HG03025 (cell line): ENCODE results near the gene GPC5.
A peak's percentile ranks its signal among the peaks of the same experiment; 100 is the strongest.
"Not testable (repeated sequence)": the region's sequence is repeated elsewhere in the genome, so short reads cannot be mapped to it uniquely, and the experiment has no call there.

Experiments used
- ATAC-seq: cut with Tn5 transposase; IDR thresholded peaks from one replicate; pipeline ENCODE4 v1.9.1; 2021; ENCODE audit warnings: mild to moderate bottlenecking, moderate library complexity; ENCODE audit not compliant: unreplicated experiment, low FRiP score

Gene GPC5

DNA sequence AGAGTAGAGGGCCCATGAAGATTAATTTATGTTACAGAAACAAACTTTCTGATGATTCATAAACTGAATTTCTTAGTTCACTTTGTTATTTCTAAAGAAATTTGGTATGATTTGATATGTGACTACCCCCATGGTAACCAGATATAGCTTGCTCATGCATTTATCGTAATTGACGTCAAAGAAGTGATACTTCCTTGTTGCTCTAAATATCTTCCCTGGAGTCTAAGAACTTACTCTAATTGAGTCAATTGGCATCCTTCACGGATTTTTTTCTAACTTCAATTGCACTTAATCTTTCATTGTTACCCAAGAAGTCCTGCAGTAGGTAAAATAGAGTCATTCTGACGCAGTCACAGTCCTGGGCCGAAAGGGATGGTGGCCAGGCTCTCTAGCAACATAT is 240.9 kb downstream of the GPC5 start:
- ATAC-seq: no peak

DNA sequence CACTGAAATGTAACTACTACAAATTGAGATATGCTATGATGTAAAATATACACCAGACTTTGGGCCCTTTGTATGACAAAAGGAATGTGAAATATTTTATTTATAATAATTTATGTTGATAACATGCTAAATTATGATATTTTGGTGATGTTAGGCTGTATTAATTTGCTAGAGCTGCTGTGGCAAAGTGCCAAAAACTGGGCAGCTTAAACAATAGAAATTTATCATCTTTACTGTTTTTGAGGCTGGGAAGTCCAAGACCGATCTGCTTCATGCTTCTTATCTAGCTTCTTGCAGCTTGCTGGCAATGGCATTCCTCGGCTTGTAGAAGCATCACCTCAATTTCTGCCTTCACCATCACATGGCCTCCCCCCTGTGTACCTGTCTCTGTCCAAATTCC is 245.0 kb downstream of the GPC5 start:
- no peak for ATAC-seq

DNA sequence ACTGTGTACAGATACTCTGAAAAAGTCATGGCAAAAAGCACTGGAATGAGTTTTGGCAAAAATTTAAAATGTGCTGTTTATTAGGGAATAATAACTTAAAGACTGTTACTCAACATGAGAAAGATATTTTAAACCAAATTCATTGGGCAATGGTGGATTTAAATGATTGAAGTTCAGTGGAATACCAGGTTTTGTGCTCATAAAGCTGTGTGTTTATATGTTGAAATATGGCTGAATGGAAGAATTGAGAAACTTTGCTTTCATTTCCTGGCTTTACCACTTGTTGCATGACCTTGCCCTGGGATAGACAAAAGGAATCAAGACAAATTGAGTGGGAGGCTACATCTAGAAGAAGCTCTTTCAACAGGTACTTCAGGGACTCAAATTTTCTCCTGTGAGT is 246.4 kb downstream of the GPC5 start:
- no peak for ATAC-seq

DNA sequence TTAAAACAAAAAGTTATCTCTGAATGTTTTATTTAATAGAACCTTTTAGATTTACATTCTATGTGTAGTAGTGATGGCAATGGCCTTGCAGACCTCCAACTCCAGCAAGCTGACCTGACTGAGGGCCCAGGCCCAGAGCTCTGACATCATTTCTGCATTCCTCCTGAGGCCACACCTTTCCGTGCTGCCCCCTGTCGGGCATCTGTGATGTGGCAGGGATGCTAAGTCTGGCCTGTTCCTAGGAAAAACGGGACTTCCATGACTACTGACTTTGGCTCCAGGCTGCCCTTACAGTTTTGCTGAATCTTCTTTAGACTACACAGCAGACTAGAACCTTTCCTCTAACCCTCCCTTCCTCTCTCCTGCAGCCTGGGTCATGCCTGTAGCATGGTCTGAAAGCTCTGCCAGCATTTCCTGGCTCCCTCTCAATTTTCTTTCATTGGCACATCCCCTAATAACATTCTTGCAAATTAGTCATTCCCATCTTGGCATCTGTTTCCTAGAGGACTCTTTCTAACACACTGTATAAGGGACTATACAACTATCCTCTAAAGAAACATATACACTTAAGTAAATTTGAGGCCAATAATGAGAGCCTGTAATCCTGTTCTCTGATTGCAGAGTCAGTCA is 249.1 kb downstream of the GPC5 start:
- ATAC-seq: peak; percentile 63

DNA sequence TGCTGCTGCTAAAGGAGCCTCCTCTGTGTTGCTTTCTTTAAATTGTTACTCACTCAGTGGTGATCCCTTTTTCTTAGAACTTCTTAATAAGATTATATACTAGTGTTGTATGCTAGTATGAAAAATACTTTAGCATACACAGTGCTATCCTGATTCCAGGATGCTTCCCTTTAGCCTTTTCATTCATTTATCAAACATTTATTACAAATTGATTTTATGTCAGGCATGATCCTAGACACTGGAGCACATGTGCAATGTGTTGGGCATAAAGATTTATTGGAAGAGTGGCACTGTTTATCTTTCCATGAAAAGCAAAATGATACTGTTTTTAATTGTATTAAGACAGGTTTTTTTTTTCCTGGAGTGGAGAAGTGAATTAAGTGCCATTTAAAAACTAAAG is 249.6 kb downstream of the GPC5 start:
- no peak for ATAC-seq

DNA sequence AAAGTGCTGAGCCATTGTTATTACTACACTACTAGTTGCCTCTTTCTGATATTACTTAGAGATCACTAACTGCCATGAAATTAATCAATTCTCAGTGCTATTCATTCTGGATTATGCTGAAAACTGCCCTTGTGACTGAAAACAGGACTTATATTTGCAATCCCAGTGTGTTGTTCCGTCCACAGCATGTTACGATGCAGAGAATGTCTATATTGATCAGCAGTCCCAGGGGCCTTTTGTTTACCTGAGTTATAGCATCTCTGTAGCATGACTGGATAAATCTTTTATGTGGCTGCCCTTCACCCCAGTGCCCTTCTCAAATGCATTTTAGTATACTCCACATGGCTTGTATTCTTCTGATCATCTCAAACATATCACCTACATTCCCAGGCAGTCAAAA is 251.0 kb downstream of the GPC5 start:
- no peak for ATAC-seq

DNA sequence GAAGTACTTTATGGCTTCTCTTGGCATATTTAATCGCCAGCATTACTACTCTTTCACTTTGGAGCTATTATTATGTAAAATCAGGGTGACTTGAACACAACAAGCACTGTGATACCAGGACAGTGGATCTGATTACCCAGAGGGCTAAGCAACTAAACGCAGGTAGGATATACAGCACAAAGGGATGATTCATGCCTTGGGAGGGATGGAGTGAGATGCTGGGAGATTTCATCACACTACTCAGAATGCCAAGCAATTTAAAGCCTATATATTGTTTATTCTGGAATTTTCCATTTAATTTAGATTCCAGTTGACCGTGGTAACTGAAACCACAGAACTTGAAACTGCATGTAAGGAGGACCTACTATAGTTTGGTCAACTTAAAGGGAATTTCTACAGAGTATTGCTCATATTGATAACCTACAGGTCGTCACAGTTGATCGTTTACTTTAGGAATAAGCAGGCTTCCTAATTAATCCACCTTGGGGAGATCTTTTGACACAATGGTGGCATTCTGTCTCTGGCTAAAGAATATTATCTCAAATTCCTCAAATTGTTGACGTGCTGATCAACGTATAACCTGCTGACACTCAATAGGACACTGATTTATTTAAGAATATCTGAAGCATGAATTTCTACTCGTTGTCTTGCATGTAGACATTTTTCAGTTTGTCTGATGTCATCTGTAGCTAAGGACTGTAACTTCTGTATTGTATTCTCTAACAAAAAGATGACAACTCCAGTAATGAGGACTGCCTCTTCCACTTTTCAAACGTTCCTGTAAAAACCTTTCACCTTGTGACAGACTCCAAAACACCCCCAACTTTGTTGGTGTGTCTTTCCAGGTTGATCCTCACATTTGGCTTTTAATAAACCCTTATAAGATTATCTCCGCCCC is 254.2 kb downstream of the GPC5 start:
- ATAC-seq: no peak

DNA sequence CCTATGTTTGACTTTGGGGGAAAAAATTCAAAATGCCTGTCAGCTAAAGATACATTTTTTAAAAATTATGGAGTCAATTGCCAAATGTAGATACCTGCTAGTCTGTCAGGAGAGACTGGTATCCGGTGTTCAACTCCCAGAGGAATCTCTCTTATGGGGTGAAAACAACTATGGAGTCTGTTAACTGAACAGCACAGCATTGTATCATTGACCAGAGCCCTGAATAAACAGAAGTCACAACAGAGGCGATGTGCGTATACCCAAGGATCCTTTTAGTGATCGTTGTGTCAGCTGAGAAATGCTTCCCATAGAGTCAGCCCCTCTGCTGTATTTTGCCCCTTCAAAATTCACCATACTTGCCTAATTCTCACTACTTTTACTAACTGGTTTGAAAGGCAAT is 257.3 kb downstream of the GPC5 start:
- ATAC-seq: no peak

DNA sequence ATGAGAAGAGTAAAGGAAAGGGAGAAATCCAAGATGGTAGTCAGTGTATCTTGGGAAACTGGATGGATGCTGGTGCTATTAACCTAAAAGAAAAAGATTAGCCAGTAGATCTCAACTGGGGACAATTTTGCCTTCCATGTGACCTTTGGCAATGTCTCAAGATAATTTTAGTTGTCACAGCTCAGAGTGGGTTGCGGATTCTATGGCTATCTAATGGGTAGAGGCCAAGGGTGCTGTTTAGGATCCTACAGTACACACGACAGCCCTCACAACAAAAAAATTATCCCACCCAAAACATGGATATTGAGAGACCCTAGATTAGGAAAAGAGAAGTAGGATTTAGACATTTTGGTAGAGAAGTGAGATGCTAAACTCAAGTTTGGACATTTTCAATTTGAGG is 258.9 kb downstream of the GPC5 start:
- no peak for ATAC-seq

DNA sequence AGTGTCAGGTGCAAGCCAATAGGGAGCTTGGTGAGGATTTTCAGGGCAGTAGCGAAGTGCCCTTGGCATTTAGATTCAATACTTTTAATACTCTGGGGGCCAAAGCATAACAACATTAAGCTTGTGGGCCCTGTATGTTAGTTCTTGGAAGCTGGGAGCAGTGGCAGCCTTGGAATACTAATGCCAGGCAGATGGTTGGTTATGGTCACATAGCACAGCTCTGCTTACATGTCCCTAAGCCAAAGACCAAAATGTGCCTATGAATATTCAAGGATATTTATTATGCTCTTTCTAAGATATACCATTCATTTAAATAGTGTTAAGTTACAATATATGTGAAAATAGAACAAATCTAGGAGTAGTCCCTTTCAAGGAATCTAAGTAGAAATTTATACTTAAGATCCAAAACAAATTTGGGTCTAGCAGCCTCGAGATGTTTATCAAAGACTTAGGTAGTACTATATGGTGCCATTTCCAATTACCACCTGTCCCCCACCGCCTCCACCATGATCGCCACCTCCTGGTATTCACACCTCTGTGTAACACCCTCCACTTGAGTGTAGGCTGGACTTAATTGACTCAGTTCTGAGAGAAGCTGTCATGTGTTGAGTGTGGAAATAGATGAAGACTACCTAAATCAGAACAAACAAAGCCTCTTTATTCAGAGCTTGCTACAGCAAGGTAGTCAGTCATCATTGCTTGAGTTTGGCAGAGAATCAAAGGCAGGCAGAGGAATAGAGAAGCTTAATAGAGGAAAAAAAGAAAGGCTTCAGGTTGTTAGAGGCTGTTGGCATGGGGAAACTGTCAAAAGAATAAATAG is 261.0 kb downstream of the GPC5 start:
- ATAC-seq: no peak

DNA sequence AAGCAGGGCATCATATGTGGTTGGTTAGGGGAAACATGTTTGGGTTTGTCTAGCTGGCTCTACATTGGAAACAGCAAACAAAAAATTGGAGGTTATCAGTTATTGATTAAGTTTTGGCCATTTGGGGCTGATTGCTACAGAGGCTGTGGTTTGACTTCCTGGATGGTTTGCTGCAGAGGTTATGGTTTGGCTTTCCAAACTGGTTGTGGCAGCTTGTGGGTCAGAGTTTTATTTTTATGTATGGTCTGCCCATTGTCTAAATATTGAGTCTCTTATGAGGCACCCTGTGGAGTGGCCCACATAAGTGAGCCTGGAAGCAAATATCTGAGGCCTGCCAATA is 261.6 kb downstream of the GPC5 start:
- no peak for ATAC-seq

DNA sequence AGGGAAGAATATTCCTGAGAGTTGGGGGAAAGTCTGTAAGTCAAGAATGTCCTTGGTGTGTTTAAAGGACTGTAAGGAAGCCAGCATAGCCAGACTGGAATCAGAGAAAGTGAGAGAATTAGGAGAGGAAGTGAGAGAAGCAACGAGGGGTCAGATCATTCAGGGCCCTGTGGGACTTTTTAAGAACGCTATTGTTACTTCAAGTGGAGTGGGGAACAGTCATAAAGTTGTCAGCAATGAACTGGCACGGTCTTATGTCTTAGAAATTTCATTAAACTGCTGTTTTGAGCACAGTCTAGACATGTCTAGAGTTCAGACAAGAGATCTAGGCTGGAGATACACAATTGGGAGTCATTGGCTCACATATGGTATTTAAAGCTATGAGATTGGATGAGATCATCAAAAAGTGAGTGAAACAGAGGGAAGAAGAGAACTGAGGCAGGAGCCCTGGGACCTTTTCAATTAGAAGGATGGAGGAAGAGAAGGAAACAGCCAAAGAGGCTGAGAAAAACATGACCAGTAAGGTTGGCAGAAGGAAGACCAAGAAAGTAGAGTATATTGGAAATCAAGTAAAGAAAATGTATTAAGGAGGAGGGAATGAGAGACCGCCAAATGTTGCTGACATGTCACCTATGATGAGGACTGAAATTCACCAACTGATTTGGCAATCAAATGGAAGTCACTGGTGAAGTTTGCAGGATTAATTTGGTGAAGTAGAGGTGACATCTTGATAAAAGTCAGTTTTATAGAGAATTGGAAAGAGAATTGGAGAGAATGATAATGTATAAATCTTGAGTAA is 263.5 kb downstream of the GPC5 start:
- ATAC-seq: no peak

DNA sequence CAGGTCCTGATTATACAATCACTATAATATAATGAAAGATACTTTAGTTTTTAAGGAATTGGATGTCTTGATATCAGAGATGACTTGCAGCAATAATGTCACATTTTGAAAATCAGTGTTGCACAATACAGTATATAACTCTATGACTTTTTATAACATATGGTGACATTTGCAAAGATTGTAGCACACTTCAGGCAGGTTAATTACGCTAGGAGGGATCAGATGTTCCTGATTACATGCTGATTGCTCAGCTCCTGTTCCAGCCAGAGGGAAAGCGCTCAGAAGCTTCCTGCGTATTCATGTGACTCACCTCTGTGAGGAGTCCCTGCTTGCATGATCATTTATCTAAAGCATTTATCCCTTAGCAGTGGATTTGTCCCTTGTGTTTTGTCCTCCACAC is 265.6 kb downstream of the GPC5 start:
- ATAC-seq: no peak

DNA sequence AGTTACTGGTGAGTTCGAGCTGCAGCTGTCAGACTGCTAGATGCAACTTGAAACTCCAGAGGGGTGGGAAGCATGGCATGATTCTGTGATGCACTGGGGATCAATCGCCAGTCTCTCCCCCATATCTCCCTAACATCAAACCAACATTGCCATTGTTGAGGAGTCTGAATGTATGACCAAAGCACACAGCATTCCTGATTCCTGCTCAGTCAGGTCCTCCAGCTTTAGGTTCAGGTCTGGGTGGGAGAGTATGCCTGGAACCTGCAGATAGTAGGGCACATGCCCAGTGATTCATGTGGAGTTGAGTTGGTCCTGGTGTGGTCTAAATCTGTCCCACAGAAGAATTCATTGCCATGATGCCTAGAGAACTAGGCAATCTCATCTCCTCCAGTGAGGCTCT is 269.1 kb downstream of the GPC5 start:
- ATAC-seq: no peak

DNA sequence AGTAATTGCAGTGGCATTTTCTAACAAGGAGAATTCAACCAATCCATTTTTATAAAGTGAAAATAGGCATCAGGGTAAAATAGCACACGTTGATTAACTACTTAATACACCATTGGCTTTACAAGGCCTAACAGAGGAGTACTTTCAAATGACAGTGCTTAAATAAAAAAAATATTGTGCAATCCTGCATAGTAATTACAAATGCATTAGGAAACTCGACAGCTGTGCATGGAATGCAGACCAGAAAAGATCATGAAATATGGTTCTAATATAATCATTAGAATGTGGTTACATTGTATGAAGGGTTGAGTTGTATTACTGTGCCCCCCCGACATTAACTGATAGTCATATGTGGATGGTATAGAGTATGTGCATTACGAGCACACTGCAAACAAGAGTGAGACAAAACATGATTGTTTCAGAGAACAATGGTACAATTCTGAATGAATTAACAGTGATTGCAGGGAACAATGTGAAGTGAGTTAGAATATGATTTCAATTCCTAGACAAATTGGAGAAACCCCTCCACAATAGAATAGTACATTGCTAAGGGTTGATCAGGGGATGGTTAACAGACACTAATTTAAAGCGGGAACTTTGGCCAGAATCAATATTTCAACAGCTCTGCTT is 270.6 kb downstream of the GPC5 start:
- ATAC-seq: no peak

DNA sequence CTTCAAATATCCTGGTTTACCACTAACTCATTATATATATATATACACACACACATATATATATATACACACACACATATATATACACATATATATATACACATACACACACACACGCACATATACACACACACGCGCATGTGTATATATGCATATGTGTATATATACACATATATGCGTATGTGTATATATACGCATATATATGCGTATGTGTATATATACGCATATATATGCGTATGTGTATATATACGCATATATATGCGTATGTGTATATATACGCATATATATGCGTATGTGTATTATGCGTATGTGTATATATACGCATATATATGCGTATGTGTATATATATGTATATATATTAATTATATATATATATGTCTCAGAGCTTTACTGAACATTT is 275.9 kb downstream of the GPC5 start:
- not testable (repeated sequence) for ATAC-seq

DNA sequence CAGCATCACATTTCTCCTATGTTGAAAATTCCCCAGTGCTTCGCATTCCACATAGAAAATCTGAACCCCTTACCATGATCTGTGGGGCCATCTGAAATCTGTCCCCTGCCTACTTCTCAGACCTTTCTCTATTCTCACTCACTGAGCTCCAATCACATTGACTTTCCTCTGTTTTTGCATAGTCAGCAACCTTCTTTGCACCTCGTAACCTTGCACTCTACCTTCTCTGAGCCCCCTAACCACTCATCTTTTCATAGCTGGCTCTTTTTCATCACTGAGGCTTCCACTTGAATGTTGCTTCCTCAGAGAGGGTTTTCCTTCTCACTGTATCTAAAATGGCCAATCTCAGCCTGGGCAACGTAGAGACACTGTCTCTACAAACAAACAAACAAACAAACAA is 286.3 kb downstream of the GPC5 start:
- no peak for ATAC-seq

DNA sequence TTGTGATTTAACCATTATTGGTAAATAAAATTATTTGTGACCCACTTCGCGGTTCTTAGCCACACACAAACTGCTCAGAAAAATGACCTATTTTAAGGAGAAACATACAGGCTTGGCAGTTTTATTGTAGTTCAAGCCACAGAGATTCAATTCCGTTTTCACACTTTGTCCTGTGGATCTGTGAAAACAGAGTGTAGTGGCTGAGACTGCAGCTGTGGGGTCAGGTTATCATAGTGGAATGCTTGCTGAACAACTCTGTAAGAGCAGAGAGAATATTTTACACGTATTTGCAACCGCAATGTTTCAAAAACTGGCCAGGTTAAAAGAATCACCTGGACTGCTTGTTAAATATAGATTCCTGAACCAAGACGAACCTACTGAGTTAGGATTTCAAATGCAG is 292.5 kb downstream of the GPC5 start:
- no peak for ATAC-seq

DNA sequence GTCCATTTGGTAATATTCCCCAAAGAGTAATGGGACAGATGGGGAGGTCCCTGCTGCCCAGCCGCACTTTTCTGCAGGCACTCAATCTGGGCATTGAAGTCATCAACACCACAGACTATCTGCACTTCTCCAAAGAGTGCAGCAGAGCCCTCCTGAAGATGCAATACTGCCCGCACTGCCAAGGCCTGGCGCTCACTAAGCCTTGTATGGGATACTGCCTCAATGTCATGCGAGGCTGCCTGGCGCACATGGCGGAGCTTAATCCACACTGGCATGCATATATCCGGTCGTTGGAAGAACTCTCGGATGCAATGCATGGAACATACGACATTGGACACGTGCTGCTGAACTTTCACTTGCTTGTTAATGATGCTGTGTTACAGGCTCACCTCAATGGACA is 295.0 kb downstream of the GPC5 start:
- ATAC-seq: no peak

DNA sequence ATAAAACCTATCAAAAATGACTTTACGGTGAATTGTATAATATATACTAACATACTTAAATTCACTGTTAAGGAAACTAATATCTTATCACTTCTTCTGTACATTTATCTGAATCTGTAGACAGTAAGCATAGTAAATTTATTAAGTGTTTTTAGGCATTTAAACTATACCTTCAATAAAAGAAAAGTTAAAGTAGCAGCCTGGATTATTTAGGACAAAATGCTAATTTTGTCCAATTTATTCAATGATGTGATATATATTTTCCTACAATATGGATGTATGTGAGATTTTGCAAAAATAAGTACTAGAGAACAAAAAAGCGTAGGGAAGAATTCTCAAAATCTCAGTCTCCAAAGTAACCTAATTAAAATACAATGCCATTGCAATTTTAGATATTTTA is 299.9 kb downstream of the GPC5 start:
- no peak for ATAC-seq
